Measurements from ENCODE around the gene CCDC92B. TPM values are rescaled to one million over a fixed set of nuclear protein-coding genes. Genes with fewer than 3 reads are reported as not detected.

Gene CCDC92B
- total and polyA plus RNA-seq, 10 of the 15 experiments (the other 5 are each of a cell fraction or from before 2014, with no cell fraction given): not detected

DNA sequence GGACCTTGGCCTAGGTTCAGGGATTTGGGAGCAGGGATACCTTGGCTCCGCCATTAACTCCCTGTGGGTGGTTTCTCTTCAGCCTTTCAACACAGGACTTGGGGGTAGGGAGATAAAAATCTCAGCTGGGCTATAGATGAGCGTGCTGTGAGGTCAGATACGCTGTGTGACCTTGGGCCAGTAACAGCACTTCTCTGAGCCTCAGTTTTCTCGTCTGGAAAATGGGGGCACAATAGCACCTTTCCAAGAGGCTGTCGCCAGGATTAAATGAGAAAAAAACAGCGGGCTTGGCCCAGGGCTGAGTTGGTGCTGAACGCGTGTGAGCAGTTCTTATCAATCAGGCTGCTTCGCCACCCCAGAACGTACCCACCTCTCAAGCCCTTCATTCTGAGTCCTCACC is 17.6 kb downstream of the CCDC92B start (continued):
- TF ChIP-seq E4F1 (IDR thresholded peaks at IDR 0.05; ENCODE audit: borderline replicate concordance, partially characterized antibody) (no peak), SUZ12 (IDR thresholded peaks at IDR 0.05; ENCODE audit: unreplicated experiment) (no peak), MTA3 (IDR thresholded peaks at IDR 0.05; ENCODE audit: borderline replicate concordance, low read length) (no peak)
- TF ChIP-seq, protein P1, sequence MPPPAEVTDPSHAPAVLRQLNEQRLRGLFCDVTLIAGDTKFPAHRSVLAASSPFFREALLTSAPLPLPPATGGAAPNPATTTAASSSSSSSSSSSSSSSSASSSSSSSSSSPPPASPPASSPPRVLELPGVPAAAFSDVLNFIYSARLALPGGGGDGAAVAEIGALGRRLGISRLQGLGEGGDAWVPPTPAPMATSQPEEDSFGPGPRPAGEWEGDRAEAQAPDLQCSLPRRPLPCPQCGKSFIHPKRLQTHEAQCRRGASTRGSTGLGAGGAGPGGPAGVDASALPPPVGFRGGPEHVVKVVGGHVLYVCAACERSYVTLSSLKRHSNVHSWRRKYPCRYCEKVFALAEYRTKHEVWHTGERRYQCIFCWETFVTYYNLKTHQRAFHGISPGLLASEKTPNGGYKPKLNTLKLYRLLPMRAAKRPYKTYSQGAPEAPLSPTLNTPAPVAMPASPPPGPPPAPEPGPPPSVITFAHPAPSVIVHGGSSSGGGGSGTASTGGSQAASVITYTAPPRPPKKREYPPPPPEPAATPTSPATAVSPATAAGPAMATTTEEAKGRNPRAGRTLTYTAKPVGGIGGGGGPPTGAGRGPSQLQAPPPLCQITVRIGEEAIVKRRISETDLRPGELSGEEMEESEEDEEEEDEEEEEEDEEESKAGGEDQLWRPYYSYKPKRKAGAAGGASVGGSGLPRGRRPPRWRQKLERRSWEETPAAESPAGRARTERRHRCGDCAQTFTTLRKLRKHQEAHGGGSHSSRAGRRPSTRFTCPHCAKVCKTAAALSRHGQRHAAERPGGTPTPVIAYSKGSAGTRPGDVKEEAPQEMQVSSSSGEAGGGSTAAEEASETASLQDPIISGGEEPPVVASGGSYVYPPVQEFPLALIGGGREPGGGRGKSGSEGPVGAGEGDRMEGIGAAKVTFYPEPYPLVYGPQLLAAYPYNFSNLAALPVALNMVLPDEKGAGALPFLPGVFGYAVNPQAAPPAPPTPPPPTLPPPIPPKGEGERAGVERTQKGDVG (CRISPR knock-in tag; IDR thresholded peaks at IDR 0.05): no peak
- TF ChIP-seq, protein P2, sequence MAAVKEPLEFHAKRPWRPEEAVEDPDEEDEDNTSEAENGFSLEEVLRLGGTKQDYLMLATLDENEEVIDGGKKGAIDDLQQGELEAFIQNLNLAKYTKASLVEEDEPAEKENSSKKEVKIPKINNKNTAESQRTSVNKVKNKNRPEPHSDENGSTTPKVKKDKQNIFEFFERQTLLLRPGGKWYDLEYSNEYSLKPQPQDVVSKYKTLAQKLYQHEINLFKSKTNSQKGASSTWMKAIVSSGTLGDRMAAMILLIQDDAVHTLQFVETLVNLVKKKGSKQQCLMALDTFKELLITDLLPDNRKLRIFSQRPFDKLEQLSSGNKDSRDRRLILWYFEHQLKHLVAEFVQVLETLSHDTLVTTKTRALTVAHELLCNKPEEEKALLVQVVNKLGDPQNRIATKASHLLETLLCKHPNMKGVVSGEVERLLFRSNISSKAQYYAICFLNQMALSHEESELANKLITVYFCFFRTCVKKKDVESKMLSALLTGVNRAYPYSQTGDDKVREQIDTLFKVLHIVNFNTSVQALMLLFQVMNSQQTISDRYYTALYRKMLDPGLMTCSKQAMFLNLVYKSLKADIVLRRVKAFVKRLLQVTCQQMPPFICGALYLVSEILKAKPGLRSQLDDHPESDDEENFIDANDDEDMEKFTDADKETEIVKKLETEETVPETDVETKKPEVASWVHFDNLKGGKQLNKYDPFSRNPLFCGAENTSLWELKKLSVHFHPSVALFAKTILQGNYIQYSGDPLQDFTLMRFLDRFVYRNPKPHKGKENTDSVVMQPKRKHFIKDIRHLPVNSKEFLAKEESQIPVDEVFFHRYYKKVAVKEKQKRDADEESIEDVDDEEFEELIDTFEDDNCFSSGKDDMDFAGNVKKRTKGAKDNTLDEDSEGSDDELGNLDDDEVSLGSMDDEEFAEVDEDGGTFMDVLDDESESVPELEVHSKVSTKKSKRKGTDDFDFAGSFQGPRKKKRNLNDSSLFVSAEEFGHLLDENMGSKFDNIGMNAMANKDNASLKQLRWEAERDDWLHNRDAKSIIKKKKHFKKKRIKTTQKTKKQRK (IDR thresholded peaks at IDR 0.05; ENCODE audit: low read depth, low read length): no peak

All from GM12878 (cell line).